Smooth muscle cell (in vitro differentiated cells): ENCODE measurements around the gene PALD1. TPM values are rescaled to one million over a fixed set of nuclear protein-coding genes. Genes with fewer than 3 reads are reported as not detected.

ENCODE experiments used
- DNase-seq: peaks from one replicate; lab custom pipeline; 2025; ENCODE audit not compliant: unreplicated experiment; lab: John Stamatoyannopoulos, UW
- H2AFZ ChIP-seq: fragments of 200-600 bp; sonication (generic); 2 replicates; pipeline ENCODE4 v1.6.0; 2016; ENCODE audit warnings: antibody characterized with exemption, low read depth, mild to moderate bottlenecking
- H3F3A ChIP-seq: fragments of 200-600 bp; sonication (generic); 2 replicates; pipeline ENCODE4 v1.6.0; 2017; ENCODE audit warnings: antibody characterized with exemption, low read depth
- H3K27ac ChIP-seq: fragments of 200-600 bp; sonication (generic); 2 replicates; pipeline ENCODE4 v1.5.1; 2016; ENCODE audit warnings: low read depth, mild to moderate bottlenecking
- H3K27me3 ChIP-seq: fragments of 200-600 bp; sonication (generic); 2 replicates; pipeline ENCODE4 v1.6.1; 2016; ENCODE audit warnings: low read depth, mild to moderate bottlenecking
- H3K36me3 ChIP-seq: fragments of 200-600 bp; sonication (generic); 2 replicates; pipeline ENCODE4 v1.5.1; 2016; ENCODE audit warnings: low read depth
- H3K4me1 ChIP-seq: fragments of 200-600 bp; sonication (generic); 2 replicates; pipeline ENCODE4 v1.5.1; 2016; ENCODE audit warnings: low read depth
- H3K4me2 ChIP-seq: fragments of 200-600 bp; sonication (generic); 2 replicates; pipeline ENCODE4 v1.6.0; 2016; ENCODE audit warnings: mild to moderate bottlenecking
- H3K4me3 ChIP-seq: fragments of 200-600 bp; sonication (generic); 2 replicates; pipeline ENCODE4 v1.5.1; 2016; ENCODE audit warnings: mild to moderate bottlenecking
- H3K79me2 ChIP-seq: fragments of 200-600 bp; sonication (generic); 2 replicates; pipeline ENCODE4 v1.6.0; 2016; ENCODE audit warnings: low read depth, mild to moderate bottlenecking
- H3K9ac ChIP-seq: fragments of 200-600 bp; sonication (generic); 2 replicates; pipeline ENCODE4 v1.6.0; 2016; ENCODE audit warnings: low read depth
- H3K9me3 ChIP-seq: fragments of 200-600 bp; sonication (generic); replicated peaks from 2 replicates; pipeline ENCODE4 v1.5.1; 2016; ENCODE audit warnings: low read depth
- H4K20me1 ChIP-seq: fragments of 200-600 bp; sonication (generic); 2 replicates; pipeline ENCODE4 v1.6.0; 2016; ENCODE audit warnings: low read depth
- WGBS: methylation state at CpG from one replicate; pipeline ENCODE4 v1.1.7; 2016; ENCODE audit warnings: low lambda C conversion rate; 5-methylcytosine and 5-hydroxymethylcytosine counted together
- polyA plus RNA-seq: library from polyadenylated mRNA; unstranded; fragments of >200 nt; fragmentation: Nextera tagmentation; extraction: Ambion mirVana; gene quantifications from 2 replicates; pipeline ENCODE4 v1.2.1, GENCODE V29; 2016
- total RNA-seq: library from RNA; depleted of rRNA; stranded (reverse); fragments of >200 nt; gene quantifications from 2 replicates; pipeline ENCODE4 v1.2.3, GENCODE V29; 2014
- TF ChIP-seq, protein P1 (sequence below): fragments of 200-600 bp; sonication (generic); IDR thresholded peaks from 2 replicates; pipeline ENCODE4 v1.5.1; 2017; ENCODE audit warnings: borderline replicate concordance, mild to moderate bottlenecking, antibody characterized with exemption; ENCODE audit not compliant: insufficient read depth, poor library complexity, severe bottlenecking

Gene PALD1
- total and polyA plus RNA-seq, 2 experiments from 2014 or later = 1.4 to 2.2 TPM

DNA sequence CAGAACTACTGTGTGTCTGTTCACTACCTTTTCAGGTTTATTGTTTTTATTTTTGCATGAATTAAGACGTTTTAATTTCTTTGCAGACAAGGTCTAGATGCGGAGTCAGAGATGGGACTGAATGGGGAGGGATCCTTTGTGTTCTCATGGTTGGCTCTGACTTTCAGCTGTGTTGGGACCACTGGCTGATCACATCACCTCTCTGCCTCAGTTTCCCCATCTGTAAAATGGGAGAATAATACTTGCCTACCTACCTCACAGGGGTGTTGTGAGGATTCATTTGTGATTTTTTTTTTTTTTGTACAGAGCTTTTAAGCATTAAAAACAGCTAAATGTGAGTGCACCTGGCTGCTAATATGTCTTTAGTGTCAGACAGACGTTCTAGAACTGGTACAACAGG, 89.5 kb downstream of the PALD1 start:
- no peak overlapping the region for H3K9ac ChIP-seq
- H3K9me3 ChIP-seq = no peaks in the 10 kb centered on the region
- no peak for DNase-seq
- no peaks in the 10 kb centered on the region for H3K27me3 ChIP-seq
- no peak overlapping the region for H3K4me3 ChIP-seq
- TF ChIP-seq, protein P1, sequence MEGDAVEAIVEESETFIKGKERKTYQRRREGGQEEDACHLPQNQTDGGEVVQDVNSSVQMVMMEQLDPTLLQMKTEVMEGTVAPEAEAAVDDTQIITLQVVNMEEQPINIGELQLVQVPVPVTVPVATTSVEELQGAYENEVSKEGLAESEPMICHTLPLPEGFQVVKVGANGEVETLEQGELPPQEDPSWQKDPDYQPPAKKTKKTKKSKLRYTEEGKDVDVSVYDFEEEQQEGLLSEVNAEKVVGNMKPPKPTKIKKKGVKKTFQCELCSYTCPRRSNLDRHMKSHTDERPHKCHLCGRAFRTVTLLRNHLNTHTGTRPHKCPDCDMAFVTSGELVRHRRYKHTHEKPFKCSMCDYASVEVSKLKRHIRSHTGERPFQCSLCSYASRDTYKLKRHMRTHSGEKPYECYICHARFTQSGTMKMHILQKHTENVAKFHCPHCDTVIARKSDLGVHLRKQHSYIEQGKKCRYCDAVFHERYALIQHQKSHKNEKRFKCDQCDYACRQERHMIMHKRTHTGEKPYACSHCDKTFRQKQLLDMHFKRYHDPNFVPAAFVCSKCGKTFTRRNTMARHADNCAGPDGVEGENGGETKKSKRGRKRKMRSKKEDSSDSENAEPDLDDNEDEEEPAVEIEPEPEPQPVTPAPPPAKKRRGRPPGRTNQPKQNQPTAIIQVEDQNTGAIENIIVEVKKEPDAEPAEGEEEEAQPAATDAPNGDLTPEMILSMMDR = no peak
- H3K36me3 ChIP-seq = no peaks in the 10 kb centered on the region
- no peaks in the 10 kb centered on the region for H3F3A ChIP-seq
- no peaks in the 10 kb centered on the region for H4K20me1 ChIP-seq
- no peak overlapping the region for H3K4me2 ChIP-seq
- no peaks in the 10 kb centered on the region for H3K4me1 ChIP-seq
- no peak overlapping the region for H2AFZ ChIP-seq
- H3K27ac ChIP-seq = no peak overlapping the region
- WGBS = 97% methylated on average over 3 of the region's 3 CpGs
- H3K79me2 ChIP-seq = no peaks in the 10 kb centered on the region

GRCh38 chr10:70568781-70569495, 90.4 kb downstream of the PALD1 start:
- no peak overlapping the region for H3K27ac ChIP-seq
- no peaks in the 10 kb centered on the region for H4K20me1 ChIP-seq
- H3K79me2 ChIP-seq = no peaks in the 10 kb centered on the region
- no peak overlapping the region for H3K4me3 ChIP-seq
- H3K9me3 ChIP-seq = no peaks in the 10 kb centered on the region
- no peaks in the 10 kb centered on the region for H3F3A ChIP-seq
- TF ChIP-seq, protein P1 = no peak
- H3K4me1 ChIP-seq = no peaks in the 10 kb centered on the region
- no peaks in the 10 kb centered on the region for H3K36me3 ChIP-seq
- H3K9ac ChIP-seq = no peak overlapping the region
- 88% methylated on average over 7 of the region's 7 CpGs for WGBS
- H3K4me2 ChIP-seq = no peak overlapping the region
- H3K27me3 ChIP-seq = no peaks in the 10 kb centered on the region
- H2AFZ ChIP-seq = no peak overlapping the region
- DNase-seq = no peak

- WGBS = 100% methylated on average over 4 of the region's 4 CpGs
- H4K20me1 ChIP-seq = no peaks in the 10 kb centered on the region
Measured at GRCh38 chr10:70571236-70571635, 92.7 kb downstream of the PALD1 start.

More at GRCh38 chr10:70571236-70571635, 92.7 kb downstream of the PALD1 start:
- H2AFZ ChIP-seq = no peak overlapping the region
- H3K36me3 ChIP-seq = no peaks in the 10 kb centered on the region
- DNase-seq = no peak
- H3K4me3 ChIP-seq = no peak overlapping the region
- TF ChIP-seq, protein P1 = no peak
- no peaks in the 10 kb centered on the region for H3K27me3 ChIP-seq
- peaks cover 2% of the 10 kb centered on the region for H3K4me1 ChIP-seq
- no peaks in the 10 kb centered on the region for H3K9me3 ChIP-seq
- H3K9ac ChIP-seq = no peak overlapping the region
- H3F3A ChIP-seq = peaks cover 9% of the 10 kb centered on the region
- no peaks in the 10 kb centered on the region for H3K79me2 ChIP-seq
- H3K27ac ChIP-seq = no peak overlapping the region
- H3K4me2 ChIP-seq = no peak overlapping the region
